HG02759 (cell line): ENCODE measurements around the gene PIH1D1.
"Not testable (repeated sequence)": the region's sequence is repeated elsewhere in the genome, so short reads cannot be mapped to it uniquely, and the experiment has no call there.

Experiments used
- ATAC-seq: cut with Tn5 transposase; IDR thresholded peaks from one replicate; pipeline ENCODE4 v1.9.1; 2021; ENCODE audit warnings: mild to moderate bottlenecking, moderate library complexity; ENCODE audit not compliant: unreplicated experiment

The PIH1D1 gene

DNA sequence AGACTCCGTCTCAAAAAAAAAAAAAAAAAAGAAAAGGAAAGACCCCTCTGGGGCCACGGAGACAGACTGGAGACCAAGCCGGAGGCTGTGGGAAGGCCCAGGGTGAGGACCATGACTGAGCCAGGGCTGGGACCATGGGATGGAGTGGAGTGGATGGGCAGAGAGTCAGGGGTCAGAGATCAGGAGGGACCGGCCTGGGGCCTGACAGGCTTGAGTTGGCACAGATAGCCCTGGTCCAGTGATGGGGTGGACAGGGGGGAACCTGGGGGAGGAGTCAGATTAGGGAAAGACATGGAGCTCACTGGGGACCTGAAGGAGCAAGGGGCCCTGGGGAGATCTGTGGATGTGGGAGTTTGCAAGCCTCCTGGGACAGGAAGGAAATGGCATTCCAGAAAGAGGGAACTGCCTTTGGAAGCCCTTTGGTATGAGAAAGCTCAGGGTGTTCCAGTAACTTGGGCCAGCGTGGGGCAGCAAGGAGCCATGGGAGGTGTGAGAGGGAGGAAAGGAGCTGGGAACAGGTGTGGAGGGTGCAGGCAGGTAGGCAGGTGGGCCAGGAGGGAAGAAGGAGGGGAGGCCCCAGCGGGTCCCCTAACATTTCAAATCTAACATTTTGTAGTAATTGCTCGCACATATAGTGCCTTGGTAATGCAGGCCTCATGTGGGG, 29.5 kb upstream of the PIH1D1 start:
- no peak for ATAC-seq

DNA sequence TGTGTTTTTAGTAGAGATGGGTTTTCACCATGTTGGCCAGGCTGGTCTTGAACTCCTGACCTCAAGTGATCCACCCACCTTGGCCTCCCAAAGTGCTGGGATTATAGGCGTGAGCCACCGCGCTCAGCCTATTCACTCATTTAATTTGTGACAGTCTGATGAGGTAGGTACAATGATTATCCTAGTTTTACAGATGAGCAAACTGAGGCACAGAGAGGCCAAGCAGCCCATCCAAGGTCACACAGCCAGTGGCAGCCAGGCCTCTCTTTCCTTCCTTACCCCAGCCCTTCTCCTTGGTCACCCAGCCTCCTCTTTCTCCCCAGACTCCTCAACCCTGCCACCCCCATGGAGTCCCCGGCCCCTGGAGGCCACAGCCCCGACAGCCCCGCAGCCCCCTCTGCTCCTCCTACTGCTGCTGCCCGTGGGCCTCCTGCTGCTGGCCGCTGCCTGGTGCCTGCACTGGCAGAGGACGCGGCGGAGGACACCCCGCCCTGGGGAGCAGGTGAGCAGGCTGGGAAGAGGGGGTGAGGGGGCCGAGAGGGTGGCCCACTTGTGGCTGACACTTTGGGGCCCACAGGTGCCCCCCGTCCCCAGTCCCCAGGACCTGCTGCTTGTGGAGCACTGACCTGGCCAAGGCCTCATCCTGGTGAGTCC, 28.5 kb upstream of the PIH1D1 start:
- no peak for ATAC-seq

DNA sequence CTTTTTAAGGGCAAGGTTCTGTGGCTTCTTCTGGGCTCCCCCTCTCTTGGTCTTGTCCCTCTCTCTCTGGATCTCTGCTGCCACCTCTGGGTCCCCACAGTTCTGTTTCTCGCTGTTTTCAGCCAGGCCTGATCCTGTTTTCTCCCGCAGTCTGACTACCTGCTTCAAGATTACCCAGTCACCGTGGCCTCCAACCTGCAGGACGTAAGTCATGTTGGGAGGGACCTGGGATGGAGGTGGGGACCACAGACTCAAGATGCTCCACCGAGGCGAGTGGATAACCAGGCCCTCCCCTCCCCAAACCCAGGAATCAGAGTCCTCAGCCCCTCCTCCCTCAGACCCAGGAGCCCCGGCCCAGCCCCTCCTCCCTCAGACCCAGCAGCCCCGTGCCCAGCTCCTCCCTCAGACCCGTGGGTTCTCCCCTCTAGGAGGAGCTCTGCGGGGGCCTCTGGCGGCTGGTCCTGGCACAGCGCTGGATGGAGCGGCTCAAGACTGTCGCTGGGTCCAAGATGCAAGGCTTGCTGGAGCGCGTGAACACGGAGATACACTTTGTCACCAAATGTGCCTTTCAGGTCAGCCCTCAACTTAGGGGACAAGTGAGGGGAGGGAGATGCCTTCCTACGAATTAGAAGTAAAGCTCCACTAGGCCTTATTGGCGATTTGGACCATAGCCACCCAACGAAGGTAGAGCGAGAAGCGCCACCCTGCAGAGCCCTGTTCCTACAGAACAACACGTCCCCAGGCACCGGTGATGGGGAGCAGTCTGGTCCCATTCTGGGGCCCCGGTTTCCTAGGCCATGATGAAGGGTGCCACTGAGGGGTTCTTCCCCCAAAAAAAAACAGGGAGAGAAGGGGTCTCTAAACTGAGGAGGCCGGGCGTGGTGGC, 24.6 kb upstream of the PIH1D1 start:
- no peak for ATAC-seq

DNA sequence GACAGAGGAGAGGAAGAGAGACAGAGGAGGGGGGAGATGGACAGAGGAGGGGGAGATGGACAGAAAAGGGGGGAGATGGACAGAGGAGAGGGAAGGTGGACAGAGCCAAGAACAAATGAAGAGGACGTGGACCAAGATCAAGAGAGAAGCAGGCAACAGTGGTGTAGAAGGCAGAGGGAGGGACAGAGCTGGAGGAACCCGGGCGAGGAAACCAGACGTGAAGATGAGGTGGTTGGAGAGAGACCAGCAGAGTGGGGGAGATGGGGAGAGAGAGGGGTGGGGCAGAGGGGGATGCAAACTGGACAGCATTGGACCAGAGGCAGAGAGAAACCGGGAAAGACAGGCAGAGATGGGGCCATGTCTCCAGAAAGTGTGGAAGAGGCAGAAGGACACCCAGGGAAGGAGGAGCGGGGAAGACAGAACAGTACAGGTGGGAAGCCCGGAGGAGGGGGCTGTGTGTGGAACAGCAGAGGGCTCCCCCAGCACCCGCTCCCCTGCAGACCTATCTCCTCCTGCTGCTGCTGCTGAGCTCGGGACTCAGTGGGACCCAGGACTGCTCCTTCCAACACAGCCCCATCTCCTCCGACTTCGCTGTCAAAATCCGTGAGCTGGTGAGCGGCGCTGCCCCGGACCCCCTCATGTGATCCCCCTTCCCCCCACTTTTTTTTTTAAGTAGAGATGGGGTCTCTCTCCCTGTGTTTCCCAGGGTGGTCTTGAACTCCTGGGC, 23.7 kb upstream of the PIH1D1 start:
- no peak for ATAC-seq

DNA sequence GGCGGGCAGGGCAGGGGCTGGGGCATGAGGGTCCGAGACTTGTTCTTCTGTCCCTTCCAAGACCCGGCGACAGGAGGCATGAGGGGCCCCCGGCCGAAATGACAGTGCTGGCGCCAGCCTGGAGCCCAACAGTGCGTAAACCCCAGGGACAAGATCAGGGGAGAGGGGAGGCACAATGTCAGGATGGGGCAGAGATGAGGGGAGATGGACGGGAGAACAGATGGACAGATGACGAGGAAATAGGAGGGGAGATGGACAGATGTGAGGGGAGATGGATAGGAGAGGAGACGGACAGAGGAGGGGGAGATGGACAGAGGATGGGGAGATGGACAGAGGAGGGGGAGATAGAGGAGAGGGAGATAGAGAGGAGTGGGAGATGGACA, 22.9 kb upstream of the PIH1D1 start:
- ATAC-seq: no peak

- peak; percentile 51 for ATAC-seq
These were observed 22.4 kb upstream of the PIH1D1 start, which contains the start of gene FLT3LG for GRCh38 chr19:49473868-49474541. TSS of gene FLT3LG (plus strand) at chr19:49474215. CDS start at chr19:49474640, 425 bp downstream.

DNA sequence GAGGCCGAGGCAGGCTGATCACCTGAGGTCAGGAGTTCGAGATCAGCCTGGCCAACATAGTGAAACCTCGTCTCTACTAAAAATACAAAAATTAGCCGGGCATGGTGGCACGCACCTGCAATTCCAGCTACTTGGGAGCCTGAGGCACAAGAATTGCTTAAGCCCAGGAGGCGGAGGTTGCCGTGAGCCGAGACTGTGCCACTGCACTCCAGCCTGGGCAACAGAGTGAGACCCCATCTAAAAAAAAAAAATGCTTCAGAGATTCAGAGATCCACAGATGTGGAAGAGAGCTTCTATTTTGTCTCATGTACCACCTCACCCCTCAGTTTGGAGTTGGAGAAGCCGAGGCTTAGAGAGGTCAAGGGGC, 21.9 kb upstream of the PIH1D1 start:
- ATAC-seq: not testable (repeated sequence)

DNA sequence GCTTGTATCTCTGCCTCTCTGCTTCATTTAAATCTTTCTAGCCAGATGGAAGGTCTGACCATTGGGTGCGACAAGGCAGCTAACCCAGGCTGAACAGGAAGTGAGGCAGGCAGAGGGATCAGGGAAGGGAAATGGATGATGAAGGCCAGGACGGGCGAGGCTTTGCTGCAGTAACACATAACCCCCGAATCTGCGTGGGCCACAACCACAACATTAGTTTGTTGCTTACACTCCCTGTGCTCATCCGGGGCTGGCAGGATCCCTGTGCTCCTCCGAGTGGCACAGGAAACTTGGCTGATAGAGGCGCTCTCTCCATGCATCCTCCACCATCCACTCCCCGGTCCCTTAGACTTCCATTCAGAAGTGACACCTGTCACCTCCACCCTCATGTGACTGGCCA, 21.3 kb upstream of the PIH1D1 start:
- no peak for ATAC-seq

DNA sequence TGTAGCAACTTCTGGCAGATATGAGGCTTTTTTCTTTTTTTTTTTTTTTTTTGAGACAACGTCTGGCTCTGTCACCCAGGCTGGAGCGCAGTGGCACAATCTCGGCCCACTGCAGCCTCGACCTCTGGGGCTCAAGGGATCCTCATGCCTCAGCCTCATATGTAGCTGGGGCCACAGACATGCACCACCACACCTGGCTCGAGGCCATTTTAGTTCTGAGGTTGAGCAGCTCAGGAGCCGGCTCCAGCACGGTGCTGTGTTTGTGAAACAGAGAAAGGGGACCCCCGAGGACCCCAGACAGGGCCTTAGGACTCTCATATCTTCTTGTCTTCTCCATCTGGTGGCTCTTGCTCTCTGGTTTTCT, 19.0 kb upstream of the PIH1D1 start:
- no peak for ATAC-seq

GRCh38 chr19:49469828-49470614, 18.4 kb upstream of the PIH1D1 start:
- ATAC-seq: peak; percentile 58

DNA sequence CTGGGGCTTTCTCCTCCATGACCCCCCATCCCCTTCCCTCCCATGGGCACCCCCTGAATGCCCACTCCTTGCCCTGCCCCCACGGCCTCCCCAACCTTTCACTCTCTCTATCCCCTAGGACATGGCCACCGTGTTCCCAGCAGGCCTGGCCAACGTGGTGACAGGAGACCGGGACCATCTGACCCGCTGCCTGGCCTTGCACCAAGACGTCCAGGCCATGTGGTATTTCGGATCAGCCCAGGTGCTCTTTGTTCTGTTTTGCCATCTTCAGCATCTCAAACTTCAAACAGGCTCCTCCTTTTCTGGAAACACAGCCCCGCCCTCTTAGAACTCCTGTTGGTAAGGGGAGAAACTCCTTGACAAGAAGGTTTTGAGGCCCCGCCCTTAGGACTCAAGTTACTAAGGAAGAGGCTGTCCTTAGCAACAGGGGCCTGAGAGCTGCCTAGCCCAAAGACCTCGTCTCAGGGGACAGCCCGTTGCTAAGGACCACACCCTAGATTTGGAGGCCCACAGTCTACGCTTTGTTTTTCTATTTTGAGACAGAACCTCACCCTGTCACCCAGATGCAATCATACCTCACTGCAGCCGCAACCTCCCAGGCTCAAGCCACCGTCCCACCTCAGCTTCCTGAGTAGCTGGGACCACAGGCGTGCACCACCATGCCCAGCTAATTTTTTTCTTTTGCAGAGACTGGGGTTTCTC, 17.3 kb upstream of the PIH1D1 start:
- peak; percentile 70 for ATAC-seq

DNA sequence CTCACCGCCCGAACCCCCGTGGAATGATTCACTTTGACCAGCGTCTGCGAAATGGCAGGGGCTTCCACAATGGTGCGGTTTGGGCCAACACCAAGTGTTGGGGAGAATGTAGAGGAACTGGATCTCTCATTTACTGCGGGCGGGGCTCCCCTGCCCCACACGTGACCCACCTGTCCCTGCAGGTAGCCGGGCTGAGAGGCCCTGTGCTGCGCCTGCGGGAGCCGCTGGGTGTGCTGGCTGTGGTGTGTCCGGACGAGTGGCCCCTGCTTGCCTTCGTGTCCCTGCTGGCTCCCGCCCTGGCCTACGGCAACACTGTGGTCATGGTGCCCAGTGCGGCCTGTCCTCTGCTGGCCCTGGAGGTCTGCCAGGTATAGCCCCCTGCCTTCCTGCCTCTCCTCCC, 16.6 kb upstream of the PIH1D1 start:
- no peak for ATAC-seq

- ATAC-seq: no peak
These were observed 13.8 kb upstream of the PIH1D1 start for GRCh38 chr19:49465371-49465770.

DNA sequence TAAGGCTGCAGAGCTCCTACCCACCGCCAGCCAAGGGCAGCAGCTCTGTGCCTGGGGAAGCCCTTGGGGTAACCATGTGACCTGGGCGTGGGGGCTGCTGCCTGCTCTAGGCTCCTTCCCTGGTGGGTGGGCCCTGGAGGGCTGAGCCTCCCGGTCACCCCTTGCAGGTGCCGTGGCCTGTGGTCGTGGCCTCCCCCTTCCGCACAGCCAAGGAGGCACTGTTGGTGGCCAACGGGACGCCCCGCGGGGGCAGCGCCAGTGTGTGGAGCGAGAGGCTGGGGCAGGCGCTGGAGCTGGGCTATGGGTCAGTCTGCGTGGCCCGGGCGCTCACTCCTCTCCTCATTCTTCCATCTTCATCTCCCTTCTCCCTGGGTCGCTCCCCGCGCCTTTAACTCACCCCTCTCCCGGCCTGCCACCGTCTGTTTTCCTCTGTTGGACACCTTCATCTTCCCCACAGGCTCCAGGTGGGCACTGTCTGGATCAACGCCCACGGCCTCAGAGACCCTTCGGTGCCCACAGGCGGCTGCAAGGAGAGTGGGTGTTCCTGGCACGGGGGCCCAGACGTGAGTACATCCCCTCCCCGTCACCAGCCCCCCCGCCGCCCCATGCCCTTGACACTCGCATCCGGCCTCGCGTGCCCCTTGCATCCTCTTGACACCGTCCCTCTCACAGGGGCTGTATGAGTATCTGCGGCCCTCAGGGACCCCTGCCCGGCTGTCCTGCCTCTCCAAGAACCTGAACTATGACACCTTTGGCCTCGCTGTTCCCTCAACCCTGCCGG, 12.5 kb upstream of the PIH1D1 start:
- no peak for ATAC-seq

DNA sequence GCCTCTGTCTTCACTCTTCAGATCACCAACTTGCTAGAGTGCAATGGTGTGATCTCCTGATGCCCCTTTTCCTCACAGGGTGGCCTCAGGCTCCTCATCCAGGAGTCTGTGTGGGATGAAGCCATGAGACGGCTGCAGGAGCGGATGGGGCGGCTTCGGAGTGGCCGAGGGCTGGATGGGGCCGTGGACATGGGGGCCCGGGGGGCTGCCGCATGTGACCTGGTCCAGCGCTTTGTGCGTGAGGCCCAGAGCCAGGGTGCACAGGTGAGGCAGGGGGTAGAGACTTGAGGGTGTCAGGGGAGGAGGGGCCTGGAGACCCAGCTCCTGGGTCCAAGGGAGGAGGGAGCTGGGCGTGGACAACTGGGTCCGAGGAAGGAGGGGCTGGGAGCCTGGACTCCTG, 10.9 kb upstream of the PIH1D1 start:
- ATAC-seq: no peak

- ATAC-seq: no peak
These were observed 10.0 kb upstream of the PIH1D1 start for GRCh38 chr19:49461656-49462055.

DNA sequence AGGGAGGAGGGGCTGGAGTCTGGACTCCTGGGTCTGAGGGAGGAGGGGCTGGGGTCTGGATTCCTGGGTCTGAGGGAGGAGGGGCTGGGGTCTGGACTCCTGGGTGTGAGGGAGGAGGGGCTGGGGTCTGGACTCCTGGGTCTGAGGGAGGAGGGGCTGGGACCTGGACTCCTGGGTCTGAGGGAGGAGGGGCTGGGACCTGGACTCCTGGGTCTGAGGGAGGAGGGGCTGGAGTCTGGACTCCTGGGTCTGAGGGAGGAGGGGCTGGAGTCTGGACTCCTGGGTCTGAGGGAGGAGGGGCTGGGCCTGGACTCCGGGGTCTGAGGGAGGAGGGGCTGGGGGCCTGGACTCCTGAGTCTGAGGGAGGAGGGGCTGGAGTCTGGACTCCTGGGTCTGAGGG, 9.5 kb upstream of the PIH1D1 start:
- ATAC-seq: not testable (repeated sequence)

GRCh38 chr19:49459388-49459787, 7.8 kb upstream of the PIH1D1 start:
- ATAC-seq: no peak

DNA sequence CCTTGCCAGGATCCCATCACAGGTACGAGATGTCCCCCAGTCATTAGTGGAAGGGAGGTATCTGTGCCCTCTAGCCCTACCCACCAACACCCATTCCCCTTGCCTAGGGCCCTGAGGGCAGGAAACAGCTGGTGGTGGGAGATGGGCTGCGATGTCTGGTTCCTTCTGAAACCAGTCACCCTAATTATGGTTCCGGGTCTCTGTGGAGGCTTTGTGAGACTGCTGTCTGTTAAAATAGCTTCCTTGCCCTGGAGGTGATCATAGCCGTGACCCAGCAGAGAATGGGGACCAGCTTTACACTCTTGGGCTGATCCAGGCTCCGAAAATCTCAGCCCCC, 6.9 kb upstream of the PIH1D1 start:
- ATAC-seq: no peak
